ENCODE measurements around the gene DLG2.

DNA sequence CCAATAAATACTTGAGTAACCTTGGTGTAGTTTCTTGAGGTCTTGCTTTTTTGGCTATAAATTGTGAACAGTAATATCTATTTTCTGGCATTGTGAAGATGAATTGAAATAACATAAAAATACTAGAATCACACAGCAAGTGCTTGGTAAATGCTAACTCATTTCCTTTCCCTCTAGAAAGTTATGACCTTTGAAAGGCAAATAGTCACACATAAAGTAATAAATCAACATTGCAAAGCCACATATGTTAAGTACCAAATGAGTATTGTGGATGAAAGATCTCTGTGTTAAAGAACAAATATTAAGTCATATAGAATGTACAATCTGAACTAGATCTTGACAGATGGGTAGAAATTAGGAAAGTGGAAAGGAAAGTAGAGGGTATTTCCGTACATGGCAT lies 1781.3 kb downstream of the DLG2 start:
- TF ChIP-seq, protein P1, sequence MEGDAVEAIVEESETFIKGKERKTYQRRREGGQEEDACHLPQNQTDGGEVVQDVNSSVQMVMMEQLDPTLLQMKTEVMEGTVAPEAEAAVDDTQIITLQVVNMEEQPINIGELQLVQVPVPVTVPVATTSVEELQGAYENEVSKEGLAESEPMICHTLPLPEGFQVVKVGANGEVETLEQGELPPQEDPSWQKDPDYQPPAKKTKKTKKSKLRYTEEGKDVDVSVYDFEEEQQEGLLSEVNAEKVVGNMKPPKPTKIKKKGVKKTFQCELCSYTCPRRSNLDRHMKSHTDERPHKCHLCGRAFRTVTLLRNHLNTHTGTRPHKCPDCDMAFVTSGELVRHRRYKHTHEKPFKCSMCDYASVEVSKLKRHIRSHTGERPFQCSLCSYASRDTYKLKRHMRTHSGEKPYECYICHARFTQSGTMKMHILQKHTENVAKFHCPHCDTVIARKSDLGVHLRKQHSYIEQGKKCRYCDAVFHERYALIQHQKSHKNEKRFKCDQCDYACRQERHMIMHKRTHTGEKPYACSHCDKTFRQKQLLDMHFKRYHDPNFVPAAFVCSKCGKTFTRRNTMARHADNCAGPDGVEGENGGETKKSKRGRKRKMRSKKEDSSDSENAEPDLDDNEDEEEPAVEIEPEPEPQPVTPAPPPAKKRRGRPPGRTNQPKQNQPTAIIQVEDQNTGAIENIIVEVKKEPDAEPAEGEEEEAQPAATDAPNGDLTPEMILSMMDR (IDR thresholded peaks at IDR 0.05), result no peak
- no peak for TF ChIP-seq POLR2A (IDR thresholded peaks at IDR 0.05)
- no peak for TF ChIP-seq POLR2AphosphoS5 (IDR thresholded peaks at IDR 0.05)

Data from suprapubic skin (tissue), 4 donors.